T-helper 2 cell (primary cell): ENCODE measurements around the gene MAML3.
A peak's percentile ranks its signal among the peaks of the same experiment; 100 is the strongest.

Source experiments
- DNase-seq, 5 experiments: peaks; one replicate each; pipeline versions ENCODE4 v3.0.0 to v3.0.0-alpha.2; 2012 to 2022

MAML3 gene

GRCh38 chr4:140069066-140069465 lies 84.9 kb downstream of the MAML3 start:
- no peak for DNase-seq

GRCh38 chr4:140068271-140068670 lies 85.7 kb downstream of the MAML3 start:
- DNase-seq, result no peak

DNA sequence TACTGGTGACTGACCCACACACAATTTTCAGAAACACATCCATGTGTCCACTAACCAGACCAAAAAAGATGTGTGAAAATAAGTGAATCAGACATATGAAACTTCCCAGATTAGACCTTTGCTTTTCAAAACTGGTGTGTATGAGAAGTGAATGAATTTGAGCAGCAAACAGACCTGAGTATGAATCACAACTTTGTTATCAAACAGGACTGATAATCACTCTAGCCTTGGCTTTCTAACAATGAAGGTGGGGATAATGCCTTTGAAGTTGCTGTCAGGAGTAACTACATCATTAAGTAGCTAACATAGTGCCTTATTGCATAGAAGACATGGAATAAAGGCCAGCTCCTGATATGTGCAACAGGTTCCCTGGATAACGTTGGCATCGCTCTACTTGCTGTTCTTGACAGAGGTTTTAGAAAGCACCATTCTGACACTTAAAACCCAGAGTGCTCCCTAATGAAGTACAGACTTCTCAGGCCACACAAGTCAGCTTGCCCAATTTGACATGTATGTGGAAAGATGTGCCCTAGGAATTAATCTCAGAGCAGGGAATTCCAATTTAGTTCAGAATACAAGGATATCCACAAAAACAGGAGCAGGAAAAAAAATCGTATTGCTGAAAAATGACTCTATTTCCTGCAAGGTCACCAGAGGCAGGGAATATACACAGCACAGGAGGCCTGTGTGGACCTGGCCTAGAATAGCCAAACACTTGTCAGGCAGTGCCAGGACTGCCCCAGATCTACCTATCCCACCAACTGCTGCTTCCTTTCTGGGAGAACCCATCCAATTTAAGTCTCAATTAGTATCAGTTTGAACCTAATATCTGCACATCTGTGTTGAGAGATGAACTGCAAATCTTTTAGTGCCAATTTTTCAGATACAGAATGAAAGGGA lies 87.7 kb downstream of the MAML3 start:
- no peak for DNase-seq

DNA sequence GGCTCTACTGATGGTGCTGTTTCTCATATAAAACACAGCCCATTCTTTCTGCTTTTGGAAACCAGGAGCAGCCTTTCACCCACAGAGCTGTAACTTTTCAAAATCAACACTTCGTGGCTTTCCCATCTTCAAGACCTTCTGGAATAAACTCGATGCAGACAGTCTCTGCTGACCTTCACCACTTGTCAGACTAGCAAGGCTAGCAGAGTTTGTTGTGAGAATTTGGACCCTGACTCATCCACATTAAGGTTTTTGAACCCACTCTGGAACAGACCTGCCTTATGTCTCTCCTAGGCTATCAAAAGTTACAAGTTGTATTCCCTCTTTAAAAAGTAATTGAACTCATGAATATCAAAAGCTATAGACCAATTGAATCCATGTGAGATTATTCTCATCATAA lies 88.6 kb downstream of the MAML3 start:
- no peak for DNase-seq

DNA sequence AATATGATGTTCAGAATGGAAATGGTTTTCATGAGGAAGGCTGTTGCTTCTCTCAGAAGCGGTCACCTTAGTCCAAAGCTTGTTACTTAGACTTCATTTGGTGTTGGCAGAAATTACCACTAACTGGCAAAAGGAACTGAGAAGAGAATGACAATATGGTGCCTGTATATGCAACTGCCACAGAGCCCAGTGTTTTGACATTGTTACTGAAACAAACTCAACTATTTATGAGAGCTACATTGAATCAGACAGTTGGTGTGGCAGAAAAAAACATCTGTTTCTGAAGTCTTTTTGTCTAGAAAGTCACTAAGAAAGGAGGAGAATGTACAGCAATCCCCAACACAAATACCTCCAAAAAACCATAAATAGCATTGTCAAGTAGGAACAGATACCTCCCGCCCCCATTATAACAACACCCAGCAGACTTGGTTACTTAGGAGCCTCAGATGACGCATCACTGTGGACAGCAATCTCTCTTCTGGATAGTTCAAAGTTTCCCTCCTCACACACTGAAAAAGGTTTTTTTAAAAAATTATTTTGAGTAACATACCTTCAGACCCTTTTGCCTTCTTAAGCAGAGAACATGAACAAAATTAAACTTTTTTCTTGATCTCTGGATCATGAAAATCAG lies 92.2 kb downstream of the MAML3 start:
- DNase-seq, result no peak

GRCh38 chr4:140061194-140061593 lies 92.8 kb downstream of the MAML3 start:
- no peak for DNase-seq

- DNase-seq, result no peak
Observed at GRCh38 chr4:140059159-140059558, 94.8 kb downstream of the MAML3 start.

- no peak for DNase-seq
Observed at GRCh38 chr4:140057701-140058100, 96.3 kb downstream of the MAML3 start.

- no peak for DNase-seq
Observed at GRCh38 chr4:140056015-140056414, 98.0 kb downstream of the MAML3 start.

GRCh38 chr4:140054861-140055260 lies 99.1 kb downstream of the MAML3 start:
- DNase-seq, result no peak

GRCh38 chr4:140053185-140053584 lies 100.8 kb downstream of the MAML3 start:
- no peak for DNase-seq

- peak in 1 of 5 experiments; percentile 53 for DNase-seq
Observed at GRCh38 chr4:140052050-140052449, 101.9 kb downstream of the MAML3 start.

GRCh38 chr4:140049849-140050637 lies 103.9 kb downstream of the MAML3 start:
- DNase-seq, result peak in 1 of 5 experiments; percentile 31

GRCh38 chr4:140049024-140049848 lies 104.7 kb downstream of the MAML3 start:
- peak in 2 of 5 experiments; percentile 4 to 82 for DNase-seq

- DNase-seq, result no peak
Observed at GRCh38 chr4:140048419-140048995, 105.5 kb downstream of the MAML3 start.

DNA sequence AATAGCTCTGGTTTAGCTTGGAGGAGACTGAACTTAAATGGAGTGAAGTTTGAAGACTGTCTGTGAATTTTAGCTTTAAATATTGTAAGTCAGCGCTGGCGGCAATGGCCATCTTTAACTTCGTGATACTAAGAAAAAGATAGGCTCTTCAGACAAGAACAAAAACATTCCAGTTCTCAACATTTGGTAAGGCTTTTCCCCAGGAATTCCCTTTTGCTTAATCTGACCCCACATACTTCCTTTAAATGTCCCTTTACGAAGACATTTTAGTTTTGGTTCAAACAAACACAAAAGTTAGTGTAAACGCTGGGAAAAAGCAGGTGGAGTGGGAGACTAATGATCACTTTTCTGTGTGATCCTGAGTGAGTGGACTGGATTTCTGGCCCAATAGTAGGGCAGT lies 106.2 kb downstream of the MAML3 start:
- no peak for DNase-seq

DNA sequence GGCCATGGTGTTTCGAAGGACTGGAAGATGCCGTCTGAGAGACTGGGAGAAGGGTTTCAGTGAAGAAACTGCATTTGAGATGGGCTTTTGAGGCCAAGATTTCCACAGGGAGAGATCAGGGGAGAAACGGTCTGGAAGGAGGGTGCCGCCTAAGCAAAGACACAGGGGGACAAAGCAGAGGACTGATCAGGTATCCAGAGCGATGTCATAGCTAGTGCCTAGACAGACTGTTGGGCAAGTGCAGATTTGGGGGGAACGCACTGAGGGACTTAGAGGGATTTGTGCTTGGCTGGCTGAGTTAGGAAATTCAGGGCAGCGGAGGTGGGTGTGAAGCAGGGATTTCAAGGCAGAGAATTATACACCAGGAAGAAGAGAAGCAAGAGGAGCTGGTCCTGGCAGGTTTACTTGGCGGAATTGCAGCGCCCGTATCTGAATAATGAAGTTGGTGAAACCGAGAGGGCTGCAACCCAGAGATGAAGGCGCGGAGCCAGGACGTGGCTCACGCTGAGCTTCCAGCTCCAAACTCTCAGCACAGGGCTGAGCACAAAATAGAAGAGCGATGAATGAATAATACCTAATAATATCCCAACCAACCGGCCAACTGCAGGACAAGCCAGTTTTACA lies 106.9 kb downstream of the MAML3 start:
- no peak for DNase-seq

- DNase-seq, result no peak
Observed at GRCh38 chr4:140046543-140046942, 107.4 kb downstream of the MAML3 start.

DNA sequence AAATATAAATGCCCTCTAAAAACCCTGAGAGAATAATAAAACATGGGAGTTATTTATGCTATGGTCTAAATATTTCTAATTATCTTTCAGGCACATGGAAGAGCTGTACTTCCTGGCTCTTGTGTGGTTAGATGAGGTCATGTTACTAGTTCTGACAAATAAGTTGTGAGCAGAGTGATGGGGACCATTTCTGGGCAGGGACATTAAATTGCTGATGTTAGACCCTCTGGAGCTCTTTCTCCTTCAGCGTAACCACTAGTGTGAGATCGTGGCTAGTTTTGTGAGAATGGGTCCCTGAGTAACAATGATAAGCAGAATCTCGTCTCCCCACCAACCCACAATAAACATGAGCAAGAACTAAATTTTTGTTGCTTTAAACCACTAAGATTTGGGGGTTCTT lies 108.0 kb downstream of the MAML3 start:
- no peak for DNase-seq

GRCh38 chr4:140044337-140044902 lies 109.6 kb downstream of the MAML3 start:
- no peak for DNase-seq

DNA sequence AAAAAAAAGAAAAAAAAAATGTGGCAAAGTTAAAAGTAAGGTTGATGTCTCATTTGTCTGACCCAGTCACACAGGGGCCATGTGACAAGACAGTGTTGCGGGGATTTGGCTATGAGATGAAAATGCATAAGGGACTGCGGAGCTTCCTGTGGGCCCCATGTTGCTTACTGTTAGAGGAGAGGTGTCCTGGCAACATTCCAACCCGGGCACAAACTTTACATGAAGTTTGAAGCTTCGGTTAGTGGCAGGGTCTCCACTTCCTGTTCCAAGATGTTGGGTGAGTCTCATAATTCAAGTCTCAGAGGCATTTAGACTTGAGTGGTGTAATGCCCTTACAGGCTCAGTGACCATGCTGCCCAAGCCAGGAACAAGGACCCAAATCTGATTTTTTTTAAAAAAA lies 111.3 kb downstream of the MAML3 start:
- DNase-seq, result no peak
